OCI-LY3 (cell line): Measurements from ENCODE around the gene SDK1.

Experiments used
- CTCF ChIP-seq: fragments of 200-600, 300-600 bp; sonication (generic); IDR thresholded peaks from 2 replicates; pipeline ENCODE4 v1.5.1; 2014; ENCODE audit warnings: antibody characterized with exemption, low read length, low read depth
- EZH2phosphoT487 ChIP-seq: fragments of 200-600 bp; shearing (Covaris generic); IDR thresholded peaks from 2 replicates; pipeline ENCODE4 v1.6.1; 2018; ENCODE audit warnings: antibody characterized with exemption, mixed run types, low read depth

DNA sequence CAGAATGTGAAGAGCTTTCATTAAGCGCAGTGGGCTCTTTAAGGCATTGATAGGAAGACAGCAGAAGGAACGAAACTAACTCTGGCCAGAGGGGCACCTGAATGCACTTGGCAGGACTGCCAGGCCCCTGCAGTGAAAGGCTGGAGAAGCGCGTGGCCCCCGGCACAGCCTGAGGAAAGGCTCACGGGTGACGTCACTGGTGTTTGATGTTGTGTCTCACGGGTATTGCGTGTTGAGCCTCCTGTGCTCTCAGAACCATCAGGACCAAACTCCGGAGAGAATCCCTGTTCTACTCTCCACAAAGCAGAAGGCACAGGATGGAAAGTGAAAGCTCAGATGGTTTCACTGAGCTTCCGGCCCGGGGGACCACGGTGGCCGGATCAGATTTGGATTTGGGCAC, 865.3 kb downstream of the SDK1 start:
- TF ChIP-seq CTCF (no peak), EZH2phosphoT487 (no peak)
